Keratinocyte (primary cell): ENCODE measurements around the gene MED25. TPM values are rescaled to one million over a fixed set of nuclear protein-coding genes. Genes with fewer than 3 reads are reported as not detected.

Source experiments
- DNase-seq: peaks from one replicate; pipeline ENCODE4 v3.0.0-alpha.2; 2011; ENCODE audit warnings: low read depth, missing footprints, low spot score
- FAIRE-seq: peaks from 2 replicates; lab custom pipeline; 2011; peaks lifted over from hg19 to GRCh38; lab: Jason Lieb, UNC
- H2AFZ ChIP-seq: 2 replicates; pipeline ENCODE4 v1.6.0; 2012; ENCODE audit warnings: low read length, control low read depth, inconsistent platforms; ENCODE audit not compliant: control insufficient read depth
- H3K27ac ChIP-seq: 2 replicates; pipeline ENCODE4 v1.5.1; 2011; ENCODE audit warnings: low read length; ENCODE audit not compliant: control insufficient read depth, insufficient read depth
- H3K27me3 ChIP-seq: 3 replicates; pipeline ENCODE4 v1.6.0; 2011; ENCODE audit warnings: low read length; ENCODE audit not compliant: control insufficient read depth, insufficient read depth; ENCODE audit errors: extremely low read depth
- H3K36me3 ChIP-seq, 2 experiments: 2 replicates in 1 of 2; 3 replicates in 1 of 2; pipeline ENCODE4 v1.5.1; 2011; ENCODE audit warnings: low read length in 2 of 2, mild to moderate bottlenecking in 1 of 2; ENCODE audit not compliant: control insufficient read depth in 2 of 2, insufficient read depth in 2 of 2; ENCODE audit errors: extremely low read depth in 1 of 2
- H3K4me1 ChIP-seq: 3 replicates; pipeline ENCODE4 v1.5.1; 2011; ENCODE audit warnings: low read length; ENCODE audit not compliant: control insufficient read depth, insufficient read depth; ENCODE audit errors: extremely low read depth
- H3K4me2 ChIP-seq: 3 replicates; pipeline ENCODE4 v1.6.0; 2011; ENCODE audit warnings: low read depth, low read length; ENCODE audit not compliant: control insufficient read depth, insufficient read depth; ENCODE audit errors: extremely low read depth
- H3K4me3 ChIP-seq, 3 experiments: fragments of 200-600 bp in 1 of 3; sonication (generic) in 1 of 3; 2 replicates in 2 of 3; 3 replicates in 1 of 3; pipeline ENCODE4 v1.5.1; 2011 to 2016; ENCODE audit warnings: low read length in 3 of 3, mild to moderate bottlenecking in 3 of 3, control low read depth in 2 of 3, inconsistent platforms in 1 of 3, low read depth in 1 of 3, mixed read lengths in 1 of 3, mixed run types in 1 of 3, moderate library complexity in 1 of 3; ENCODE audit not compliant: control insufficient read depth in 2 of 3, insufficient read depth in 2 of 3; ENCODE audit errors: extremely low read depth in 1 of 3
- H3K79me2 ChIP-seq: 2 replicates; pipeline ENCODE4 v1.6.0; 2012; ENCODE audit warnings: low read length; ENCODE audit not compliant: control insufficient read depth, insufficient read depth
- H3K9ac ChIP-seq: 3 replicates; pipeline ENCODE4 v1.6.0; 2011; ENCODE audit warnings: low read length; ENCODE audit not compliant: control insufficient read depth, insufficient read depth; ENCODE audit errors: extremely low read depth
- H3K9me1 ChIP-seq: 3 replicates; pipeline ENCODE4 v1.6.0; 2011; ENCODE audit warnings: low read length; ENCODE audit not compliant: control insufficient read depth, insufficient read depth; ENCODE audit errors: extremely low read depth
- H3K9me3 ChIP-seq: 2 replicates; pipeline ENCODE4 v1.5.1; 2012; ENCODE audit warnings: low read depth, low read length; ENCODE audit not compliant: control insufficient read depth
- H4K20me1 ChIP-seq: 3 replicates; pipeline ENCODE4 v1.6.0; 2011; ENCODE audit warnings: low read length; ENCODE audit not compliant: control insufficient read depth, insufficient read depth; ENCODE audit errors: extremely low read depth
- EZH2 ChIP-seq: IDR thresholded peaks from one replicate; pipeline ENCODE4 v1.6.1; 2012; ENCODE audit warnings: inconsistent platforms, mild to moderate bottlenecking, low read length, moderate library complexity
- dilution Hi-C: fragments of 300-500 bp; cut with MboI; formaldehyde crosslinking; loops from one replicate; pipeline ENCODE4 v1.7.0; 2020; ENCODE audit warnings: low sequenced_read_pairs; ENCODE audit not compliant: extremely low pct_ligation_motif_present
- polyA plus RNA-seq, 5 experiments: library from polyadenylated mRNA; depleted of rRNA in 3 of 5; stranded (reverse) in 3 of 5; stranded (forward) in 1 of 5; unstranded in 1 of 5; fragments of >200 nt; gene quantifications; 1 replicate in 1 of 5; 2 replicates in 3 of 5; 3 replicates in 1 of 5; pipeline versions ENCODE4 v1.2.1 to v1.2.3, GENCODE V29; 2011 to 2012; ENCODE audit warnings: missing spikeins in 2 of 5, low read depth in 1 of 5, low replicate concordance in 1 of 5
- TF ChIP-seq, protein P1 (sequence below), 3 experiments: IDR thresholded peaks in 1 of 3; conservative IDR thresholded peaks in 1 of 3; optimal IDR thresholded peaks in 1 of 3; 2 replicates in 2 of 3; 3 replicates in 1 of 3; pipeline versions ENCODE3 to v1.5.1; 2011; ENCODE audit warnings: low read length in 3 of 3, mild to moderate bottlenecking in 3 of 3, moderate library complexity in 2 of 3, control low read depth in 1 of 3, inconsistent platforms in 1 of 3; ENCODE audit not compliant: insufficient read depth in 2 of 3; ENCODE audit errors: extremely low read depth in 1 of 3

Gene MED25
- polyA plus RNA-seq, 1 donor (not counting 4 experiments of a cell fraction or from before 2014, with no cell fraction given) = 12.5 TPM

DNA sequence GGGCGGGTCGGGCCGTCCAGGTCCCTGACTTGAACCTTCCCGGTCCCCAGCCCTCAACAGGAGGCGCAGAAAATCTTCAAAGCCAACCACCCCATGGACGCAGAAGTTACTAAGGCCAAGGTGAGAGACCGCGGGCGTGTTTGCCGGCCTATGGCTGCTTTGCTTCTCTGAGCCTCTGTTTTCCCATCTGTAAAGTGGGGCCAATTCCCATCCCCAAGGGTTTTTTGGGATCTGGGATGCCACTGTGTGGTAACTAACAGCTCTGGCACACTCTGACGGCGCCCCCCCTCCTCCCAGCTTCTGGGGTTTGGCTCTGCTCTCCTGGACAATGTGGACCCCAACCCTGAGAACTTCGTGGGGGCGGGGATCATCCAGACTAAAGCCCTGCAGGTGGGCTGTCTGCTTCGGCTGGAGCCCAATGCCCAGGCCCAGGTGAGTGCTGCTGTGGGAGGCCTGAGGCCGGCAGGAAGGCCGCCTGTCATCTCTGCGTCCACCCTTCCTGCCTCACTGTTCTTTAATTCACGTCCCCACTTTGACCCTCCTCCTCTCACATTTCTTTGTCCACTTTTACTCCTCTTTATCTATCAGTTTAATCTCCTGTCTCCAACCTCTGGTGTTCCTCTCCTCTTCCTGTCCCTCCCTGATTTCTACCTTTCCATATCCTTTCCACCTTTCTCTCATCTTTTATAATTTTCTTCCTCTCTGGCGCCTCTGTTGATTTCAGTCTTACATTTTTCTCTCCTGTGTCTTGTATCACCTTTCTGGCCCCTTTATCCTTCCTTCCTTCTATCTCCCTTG is 12.1 kb upstream of the MED25 start:
- Histone ChIP-seq H2AFZ (no peak overlapping the region), H3K27me3 (no peaks in the 10 kb centered on the region), H3K9me3 (no peaks in the 10 kb centered on the region), H3K27ac (no peak overlapping the region), H3K4me2 (no peak overlapping the region), H3K36me3 (peaks cover 8 to 20% of the 10 kb centered on the region in 2 experiments), H3K4me1 (peaks cover 10% of the 10 kb centered on the region), H4K20me1 (no peaks in the 10 kb centered on the region), H3K9me1 (no peaks in the 10 kb centered on the region), H3K9ac (no peak overlapping the region), H3K79me2 (no peaks in the 10 kb centered on the region), H3K4me3 (no peak overlapping the region)
- dilution Hi-C loops = no loop called here
- DNase-seq (no peak), FAIRE-seq (no peak)
- no peak for TF ChIP-seq EZH2
- TF ChIP-seq, protein P1, sequence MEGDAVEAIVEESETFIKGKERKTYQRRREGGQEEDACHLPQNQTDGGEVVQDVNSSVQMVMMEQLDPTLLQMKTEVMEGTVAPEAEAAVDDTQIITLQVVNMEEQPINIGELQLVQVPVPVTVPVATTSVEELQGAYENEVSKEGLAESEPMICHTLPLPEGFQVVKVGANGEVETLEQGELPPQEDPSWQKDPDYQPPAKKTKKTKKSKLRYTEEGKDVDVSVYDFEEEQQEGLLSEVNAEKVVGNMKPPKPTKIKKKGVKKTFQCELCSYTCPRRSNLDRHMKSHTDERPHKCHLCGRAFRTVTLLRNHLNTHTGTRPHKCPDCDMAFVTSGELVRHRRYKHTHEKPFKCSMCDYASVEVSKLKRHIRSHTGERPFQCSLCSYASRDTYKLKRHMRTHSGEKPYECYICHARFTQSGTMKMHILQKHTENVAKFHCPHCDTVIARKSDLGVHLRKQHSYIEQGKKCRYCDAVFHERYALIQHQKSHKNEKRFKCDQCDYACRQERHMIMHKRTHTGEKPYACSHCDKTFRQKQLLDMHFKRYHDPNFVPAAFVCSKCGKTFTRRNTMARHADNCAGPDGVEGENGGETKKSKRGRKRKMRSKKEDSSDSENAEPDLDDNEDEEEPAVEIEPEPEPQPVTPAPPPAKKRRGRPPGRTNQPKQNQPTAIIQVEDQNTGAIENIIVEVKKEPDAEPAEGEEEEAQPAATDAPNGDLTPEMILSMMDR (optimal IDR thresholded peaks at IDR 0.05 in 1 of 3, IDR thresholded peaks at IDR 0.05 in 1 of 3, conservative IDR thresholded peaks at IDR 0.05 in 1 of 3; ENCODE audit: extremely low read depth in 1 of 3, insufficient read depth in 2 of 3, low read length in 3 of 3) = no peak

DNA sequence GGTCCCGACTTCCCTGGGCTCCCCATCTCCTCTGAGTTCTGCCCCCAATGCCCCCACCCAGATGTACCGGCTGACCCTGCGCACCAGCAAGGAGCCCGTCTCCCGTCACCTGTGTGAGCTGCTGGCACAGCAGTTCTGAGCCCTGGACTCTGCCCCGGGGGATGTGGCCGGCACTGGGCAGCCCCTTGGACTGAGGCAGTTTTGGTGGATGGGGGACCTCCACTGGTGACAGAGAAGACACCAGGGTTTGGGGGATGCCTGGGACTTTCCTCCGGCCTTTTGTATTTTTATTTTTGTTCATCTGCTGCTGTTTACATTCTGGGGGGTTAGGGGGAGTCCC is 11.5 kb upstream of the MED25 start:
- Histone ChIP-seq H3K9me1 (no peaks in the 10 kb centered on the region), H3K4me3 (no peak overlapping the region), H3K4me1 (peaks cover 10% of the 10 kb centered on the region), H3K79me2 (no peaks in the 10 kb centered on the region), H2AFZ (no peak overlapping the region), H3K9ac (no peak overlapping the region), H3K27me3 (no peaks in the 10 kb centered on the region), H3K9me3 (no peaks in the 10 kb centered on the region), H4K20me1 (no peaks in the 10 kb centered on the region), H3K27ac (no peak overlapping the region), H3K36me3 (peaks cover 8 to 17% of the 10 kb centered on the region in 2 experiments), H3K4me2 (no peak overlapping the region)
- TF ChIP-seq, protein P1 (optimal IDR thresholded peaks at IDR 0.05 in 1 of 3, IDR thresholded peaks at IDR 0.05 in 1 of 3, conservative IDR thresholded peaks at IDR 0.05 in 1 of 3; ENCODE audit: extremely low read depth in 1 of 3, insufficient read depth in 2 of 3, low read length in 3 of 3) = no peak
- no peak for TF ChIP-seq EZH2
- dilution Hi-C loops = no loop called here
- no peak for DNase-seq
- no peak for FAIRE-seq
